ENCODE measurements around the gene SNRPB. TPM values are rescaled to one million over a fixed set of nuclear protein-coding genes. Genes with fewer than 3 reads are reported as not detected.

Gene SNRPB
- polyA plus RNA-seq, 2 of the 4 experiments (the other 2 are of a cell fraction): 557 to 676 TPM

- ChIA-PET POLR2A (no interaction called here), CTCF (interaction anchor here (1.5 to 10.7 kb wide), 4 partner anchors 8 to 131 kb away, joined by 5 to 165 read pairs (median 87); partner anchors contain the start of genes NOP56 and ZNF343)
- no peak overlapping the region for H3K27ac ChIP-seq
- H3K4me1 ChIP-seq: peaks cover 9% of the 10 kb centered on the region; the same call in 2 of the 3 replicates
- WGBS (ENCODE audit: missing lambda C conversion rate): 90% methylated on average over 4 of the region's 4 CpGs
- no peak overlapping the region for H3K4me2 ChIP-seq
- ATAC-seq (no peak), DNase-seq (ENCODE audit: low read depth in 1 of 2, low spot score in 1 of 2) (no peak), FAIRE-seq (no peak)
- H3K4me3 ChIP-seq: no peak overlapping the region
- TF ChIP-seq KDM5A (IDR thresholded peaks at IDR 0.05) (no peak), ZSCAN20 (CRISPR knock-in tag; IDR thresholded peaks at IDR 0.05) (no peak), KDM1A (IDR thresholded peaks at IDR 0.05; ENCODE audit: low read depth) (no peak)
- H3K9me3 ChIP-seq: no peaks in the 10 kb centered on the region
Observed at GRCh38 chr20:2519115-2519809, 48.7 kb upstream of the SNRPB start.

DNA sequence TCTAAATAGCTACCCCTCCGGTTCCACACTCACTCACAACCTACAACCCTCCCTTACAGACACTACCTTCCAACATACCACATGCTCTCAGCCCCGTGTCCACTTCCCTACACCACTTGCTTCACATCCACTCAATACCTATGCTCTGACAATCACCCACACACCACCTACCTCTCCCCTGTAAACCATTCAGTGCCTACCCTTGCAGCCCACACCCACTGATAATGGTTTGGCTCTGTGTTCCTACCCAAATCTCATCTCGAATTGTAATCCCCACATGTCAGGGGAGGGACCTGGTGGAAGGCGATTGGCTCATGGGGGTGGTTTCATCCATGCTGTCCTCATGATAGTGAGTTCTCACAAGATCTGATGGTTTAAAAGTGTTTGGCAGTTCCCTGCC, 48.0 kb upstream of the SNRPB start:
- no peak for TF ChIP-seq FOSL2 (IDR thresholded peaks at IDR 0.05)
- no peak for TF ChIP-seq FOSL2 (CRISPR knock-in tag; IDR thresholded peaks at IDR 0.05)
- TF ChIP-seq, protein P1, sequence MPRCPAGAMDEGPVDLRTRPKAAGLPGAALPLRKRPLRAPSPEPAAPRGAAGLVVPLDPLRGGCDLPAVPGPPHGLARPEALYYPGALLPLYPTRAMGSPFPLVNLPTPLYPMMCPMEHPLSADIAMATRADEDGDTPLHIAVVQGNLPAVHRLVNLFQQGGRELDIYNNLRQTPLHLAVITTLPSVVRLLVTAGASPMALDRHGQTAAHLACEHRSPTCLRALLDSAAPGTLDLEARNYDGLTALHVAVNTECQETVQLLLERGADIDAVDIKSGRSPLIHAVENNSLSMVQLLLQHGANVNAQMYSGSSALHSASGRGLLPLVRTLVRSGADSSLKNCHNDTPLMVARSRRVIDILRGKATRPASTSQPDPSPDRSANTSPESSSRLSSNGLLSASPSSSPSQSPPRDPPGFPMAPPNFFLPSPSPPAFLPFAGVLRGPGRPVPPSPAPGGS (IDR thresholded peaks at IDR 0.05): no peak
- TF ChIP-seq ZFP36 (IDR thresholded peaks at IDR 0.05; ENCODE audit: borderline replicate concordance, partially characterized antibody): no peak
- TF ChIP-seq KDM1A (IDR thresholded peaks at IDR 0.05; ENCODE audit: low read depth): no peak
- TF ChIP-seq MAX (IDR thresholded peaks at IDR 0.05): no peak
- no peak for TF ChIP-seq GATA3 (IDR thresholded peaks at IDR 0.05; ENCODE audit: borderline replicate concordance)
- TF ChIP-seq PHF8 (IDR thresholded peaks at IDR 0.05; ENCODE audit: borderline replicate concordance, low read depth): no peak
- TF ChIP-seq HEYL (CRISPR knock-in tag; IDR thresholded peaks at IDR 0.05): no peak
- no peak for TF ChIP-seq KDM5A (IDR thresholded peaks at IDR 0.05)
- TF ChIP-seq, protein P2, sequence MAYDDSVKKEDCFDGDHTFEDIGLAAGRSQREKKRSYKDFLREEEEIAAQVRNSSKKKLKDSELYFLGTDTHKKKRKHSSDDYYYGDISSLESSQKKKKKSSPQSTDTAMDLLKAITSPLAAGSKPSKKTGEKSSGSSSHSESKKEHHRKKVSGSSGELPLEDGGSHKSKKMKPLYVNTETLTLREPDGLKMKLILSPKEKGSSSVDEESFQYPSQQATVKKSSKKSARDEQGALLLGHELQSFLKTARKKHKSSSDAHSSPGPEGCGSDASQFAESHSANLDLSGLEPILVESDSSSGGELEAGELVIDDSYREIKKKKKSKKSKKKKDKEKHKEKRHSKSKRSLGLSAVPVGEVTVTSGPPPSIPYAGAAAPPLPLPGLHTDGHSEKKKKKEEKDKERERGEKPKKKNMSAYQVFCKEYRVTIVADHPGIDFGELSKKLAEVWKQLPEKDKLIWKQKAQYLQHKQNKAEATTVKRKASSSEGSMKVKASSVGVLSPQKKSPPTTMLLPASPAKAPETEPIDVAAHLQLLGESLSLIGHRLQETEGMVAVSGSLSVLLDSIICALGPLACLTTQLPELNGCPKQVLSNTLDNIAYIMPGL (CRISPR knock-in tag; IDR thresholded peaks at IDR 0.05; ENCODE audit: borderline replicate concordance): no peak
- no peak for TF ChIP-seq SREBF2 (IDR thresholded peaks at IDR 0.05)
- TF ChIP-seq RAD21 (conservative IDR thresholded peaks at IDR 0.05 in 1 of 2, IDR thresholded peaks at IDR 0.05 in 1 of 2): no peak
- no peak for TF ChIP-seq TFCP2L1 (CRISPR knock-in tag; IDR thresholded peaks at IDR 0.05)
- no peak for TF ChIP-seq RARB (CRISPR knock-in tag; IDR thresholded peaks at IDR 0.05)
- no peak for FAIRE-seq
- H3K27ac ChIP-seq: no peak overlapping the region
- H3K9me3 ChIP-seq: no peaks in the 10 kb centered on the region
- peaks cover 6% of the 10 kb centered on the region; the same call in 2 of the 3 replicates for H3K4me1 ChIP-seq
- no peak for DNase-seq (ENCODE audit: low read depth in 1 of 2, low spot score in 1 of 2)
- WGBS (ENCODE audit: missing lambda C conversion rate): 77% methylated on average over 4 of the region's 4 CpGs
- POLR2A ChIA-PET: no interaction called here
- H3K4me2 ChIP-seq: no peak overlapping the region
- ATAC-seq: no peak
- CTCF ChIA-PET: interaction anchor here (0.8 to 1.3 kb wide), 2 partner anchors 10 to 112 kb away, joined by 3 to 5 read pairs; no protein-coding TSS in a partner anchor
- H3K4me3 ChIP-seq: no peak overlapping the region

GRCh38 chr20:2518096-2518495, 47.5 kb upstream of the SNRPB start:
- no peak overlapping the region for H3K4me3 ChIP-seq
- no peak for FAIRE-seq
- 85% methylated on average over 10 of the region's 10 CpGs for WGBS (ENCODE audit: missing lambda C conversion rate)
- no peak for ATAC-seq
- peaks cover 6% of the 10 kb centered on the region; the same call in 2 of the 3 replicates for H3K4me1 ChIP-seq
- no peak for DNase-seq (ENCODE audit: low read depth in 1 of 2, low spot score in 1 of 2)
- CTCF ChIA-PET: interaction anchor here (0.8 to 1.3 kb wide), 2 partner anchors 10 to 113 kb away, joined by 3 to 5 read pairs; no protein-coding TSS in a partner anchor
- no peaks in the 10 kb centered on the region for H3K9me3 ChIP-seq
- TF ChIP-seq, protein P1 (IDR thresholded peaks at IDR 0.05): no peak
- TF ChIP-seq EHMT2 (IDR thresholded peaks at IDR 0.05; ENCODE audit: low read depth) (no peak), ZC3H11A (IDR thresholded peaks at IDR 0.05) (no peak), PBX3 (IDR thresholded peaks at IDR 0.05) (no peak), RFX5 (IDR thresholded peaks at IDR 0.05) (no peak), PHF8 (IDR thresholded peaks at IDR 0.05; ENCODE audit: borderline replicate concordance, low read depth) (no peak), ESRRA (IDR thresholded peaks at IDR 0.05; ENCODE audit: borderline replicate concordance, low read length) (no peak), FOXS1 (CRISPR knock-in tag; IDR thresholded peaks at IDR 0.05) (no peak)
- TF ChIP-seq, protein P3, sequence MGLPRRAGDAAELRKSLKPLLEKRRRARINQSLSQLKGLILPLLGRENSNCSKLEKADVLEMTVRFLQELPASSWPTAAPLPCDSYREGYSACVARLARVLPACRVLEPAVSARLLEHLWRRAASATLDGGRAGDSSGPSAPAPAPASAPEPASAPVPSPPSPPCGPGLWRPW (IDR thresholded peaks at IDR 0.05): no peak
- POLR2A ChIA-PET: no interaction called here
- H3K4me2 ChIP-seq: no peak overlapping the region
- no peak overlapping the region for H3K27ac ChIP-seq

All from A549 (cell line).